ENCODE measurements around the gene PTER.

DNA sequence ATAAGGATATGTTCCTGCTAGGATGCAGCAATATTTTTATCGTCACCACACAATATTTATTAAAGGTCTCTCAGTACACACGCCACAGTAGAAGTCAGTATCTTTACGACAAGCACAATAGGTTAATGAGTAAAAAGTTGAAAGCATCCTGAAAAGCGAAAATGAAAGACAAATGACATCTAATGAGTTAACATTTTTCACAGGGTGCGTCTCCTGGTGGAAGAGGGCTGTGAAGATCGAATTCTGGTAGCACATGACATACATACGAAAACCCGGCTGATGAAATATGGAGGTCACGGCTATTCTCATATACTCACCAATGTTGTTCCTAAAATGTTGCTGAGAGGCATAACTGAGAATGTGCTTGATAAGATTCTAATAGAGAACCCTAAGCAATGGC is 74.0 kb downstream of the PTER start:
- TF ChIP-seq, protein P1, sequence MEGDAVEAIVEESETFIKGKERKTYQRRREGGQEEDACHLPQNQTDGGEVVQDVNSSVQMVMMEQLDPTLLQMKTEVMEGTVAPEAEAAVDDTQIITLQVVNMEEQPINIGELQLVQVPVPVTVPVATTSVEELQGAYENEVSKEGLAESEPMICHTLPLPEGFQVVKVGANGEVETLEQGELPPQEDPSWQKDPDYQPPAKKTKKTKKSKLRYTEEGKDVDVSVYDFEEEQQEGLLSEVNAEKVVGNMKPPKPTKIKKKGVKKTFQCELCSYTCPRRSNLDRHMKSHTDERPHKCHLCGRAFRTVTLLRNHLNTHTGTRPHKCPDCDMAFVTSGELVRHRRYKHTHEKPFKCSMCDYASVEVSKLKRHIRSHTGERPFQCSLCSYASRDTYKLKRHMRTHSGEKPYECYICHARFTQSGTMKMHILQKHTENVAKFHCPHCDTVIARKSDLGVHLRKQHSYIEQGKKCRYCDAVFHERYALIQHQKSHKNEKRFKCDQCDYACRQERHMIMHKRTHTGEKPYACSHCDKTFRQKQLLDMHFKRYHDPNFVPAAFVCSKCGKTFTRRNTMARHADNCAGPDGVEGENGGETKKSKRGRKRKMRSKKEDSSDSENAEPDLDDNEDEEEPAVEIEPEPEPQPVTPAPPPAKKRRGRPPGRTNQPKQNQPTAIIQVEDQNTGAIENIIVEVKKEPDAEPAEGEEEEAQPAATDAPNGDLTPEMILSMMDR (IDR thresholded peaks at IDR 0.05): no peak
- no peak for TF ChIP-seq ZFX (IDR thresholded peaks at IDR 0.05; ENCODE audit: borderline replicate concordance)
